Loucy (cell line): ENCODE results near the gene NEK9.

Experiments
- H2AFZ ChIP-seq: fragments of 200-600 bp; sonication (generic); 2 replicates; pipeline ENCODE4 v1.6.0; 2016; ENCODE audit warnings: antibody characterized with exemption, mild to moderate bottlenecking, low read length, moderate library complexity
- H3F3A ChIP-seq: fragments of 200-600 bp; 2 replicates; pipeline ENCODE4 v1.6.0; 2016; ENCODE audit warnings: antibody characterized with exemption, low read depth, mild to moderate bottlenecking
- H3K27me3 ChIP-seq: fragments of 200-600 bp; sonication (generic); 2 replicates; pipeline ENCODE4 v1.6.1; 2014; ENCODE audit warnings: low read length, mild to moderate bottlenecking; ENCODE audit not compliant: insufficient read depth, poor library complexity, severe bottlenecking
- H3K36me3 ChIP-seq: fragments of 200-600 bp; sonication (generic); 2 replicates; pipeline ENCODE4 v1.6.1; 2016; ENCODE audit warnings: low read length; ENCODE audit not compliant: insufficient read depth
- H3K4me1 ChIP-seq: fragments of 200-600 bp; sonication (generic); 2 replicates; pipeline ENCODE4 v1.5.1; 2014; ENCODE audit warnings: low read length, mild to moderate bottlenecking; ENCODE audit not compliant: insufficient read depth, poor library complexity, severe bottlenecking
- H3K4me2 ChIP-seq: fragments of 200-600 bp; sonication (generic); 2 replicates; pipeline ENCODE4 v1.6.0; 2014; ENCODE audit warnings: antibody characterized with exemption, low read length, low read depth, mild to moderate bottlenecking; ENCODE audit not compliant: poor library complexity, severe bottlenecking
- H3K4me3 ChIP-seq: fragments of 200-600 bp; sonication (generic); 2 replicates; pipeline ENCODE4 v1.5.1; 2014; ENCODE audit warnings: low read length, mild to moderate bottlenecking, mixed read lengths; ENCODE audit not compliant: poor library complexity, severe bottlenecking
- H3K79me2 ChIP-seq: fragments of 200-600 bp; sonication (generic); 2 replicates; pipeline ENCODE4 v1.6.1; 2014; ENCODE audit warnings: low read length; ENCODE audit not compliant: insufficient read depth
- H3K9ac ChIP-seq: fragments of 200-600 bp; sonication (generic); 2 replicates; pipeline ENCODE4 v1.6.0; 2014; ENCODE audit warnings: mild to moderate bottlenecking, low read depth, low read length, moderate library complexity; ENCODE audit not compliant: poor library complexity, severe bottlenecking
- H3K9me2 ChIP-seq: fragments of 200-600 bp; sonication (generic); replicated peaks from 2 replicates; pipeline ENCODE4 v1.6.1; 2016; ENCODE audit warnings: low read depth, low read length, mixed read lengths
- H3K9me3 ChIP-seq: fragments of 200-600 bp; sonication (generic); 2 replicates; pipeline ENCODE4 v1.6.1; 2014; ENCODE audit warnings: mild to moderate bottlenecking, antibody characterized with exemption, low read length, low read depth; ENCODE audit not compliant: insufficient read depth
- H4K20me1 ChIP-seq: fragments of 200-600 bp; sonication (generic); 2 replicates; pipeline ENCODE4 v1.6.0; 2014; ENCODE audit warnings: antibody characterized with exemption, low read length, mild to moderate bottlenecking; ENCODE audit not compliant: insufficient read depth, poor library complexity, severe bottlenecking
- EZH2phosphoT487 ChIP-seq: fragments of 200-600 bp; IDR thresholded peaks from 2 replicates; pipeline ENCODE4 v1.6.1; 2018; ENCODE audit warnings: antibody characterized with exemption, mild to moderate bottlenecking, moderate library complexity, borderline replicate concordance
- TF ChIP-seq, protein P1 (sequence below): fragments of 200-600 bp; sonication (generic); conservative IDR thresholded peaks from 2 replicates; pipeline ENCODE4 v1.5.1; 2014; ENCODE audit warnings: mild to moderate bottlenecking, antibody characterized with exemption, low read length

The NEK9 gene

DNA sequence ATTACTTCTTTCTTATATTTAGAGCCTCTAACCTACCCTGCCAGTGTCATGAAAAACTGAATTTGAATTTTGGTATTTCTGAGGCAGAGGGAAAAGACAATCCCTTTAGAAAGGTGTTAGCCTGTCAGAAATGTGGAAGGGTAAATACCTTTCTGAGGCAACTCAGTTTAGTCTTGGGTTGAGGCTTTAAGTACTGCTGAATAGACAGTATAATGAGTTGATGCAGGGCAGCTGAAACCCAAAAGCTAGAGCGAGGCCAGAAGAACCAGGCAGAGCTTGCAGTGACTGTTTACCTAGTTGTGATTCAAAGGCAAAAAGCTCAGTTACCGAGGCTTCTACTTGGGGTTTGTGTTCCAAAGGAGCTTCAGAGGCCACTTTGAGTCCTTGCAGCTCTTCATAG, 38.7 kb downstream of the NEK9 start:
- H2AFZ ChIP-seq: no peak overlapping the region
- no peaks in the 10 kb centered on the region for H3K79me2 ChIP-seq
- no peaks in the 10 kb centered on the region for H4K20me1 ChIP-seq
- H3K36me3 ChIP-seq: peaks cover 43% of the 10 kb centered on the region; the same call in 1 of the 2 replicates
- H3F3A ChIP-seq: no peaks in the 10 kb centered on the region
- no peak overlapping the region for H3K9ac ChIP-seq
- H3K9me2 ChIP-seq: no peaks in the 10 kb centered on the region
- no peak overlapping the region for H3K4me3 ChIP-seq
- H3K4me1 ChIP-seq: no peaks in the 10 kb centered on the region
- H3K9me3 ChIP-seq: no peaks in the 10 kb centered on the region
- no peaks in the 10 kb centered on the region for H3K27me3 ChIP-seq
- no peak overlapping the region for H3K4me2 ChIP-seq
- TF ChIP-seq, protein P1, sequence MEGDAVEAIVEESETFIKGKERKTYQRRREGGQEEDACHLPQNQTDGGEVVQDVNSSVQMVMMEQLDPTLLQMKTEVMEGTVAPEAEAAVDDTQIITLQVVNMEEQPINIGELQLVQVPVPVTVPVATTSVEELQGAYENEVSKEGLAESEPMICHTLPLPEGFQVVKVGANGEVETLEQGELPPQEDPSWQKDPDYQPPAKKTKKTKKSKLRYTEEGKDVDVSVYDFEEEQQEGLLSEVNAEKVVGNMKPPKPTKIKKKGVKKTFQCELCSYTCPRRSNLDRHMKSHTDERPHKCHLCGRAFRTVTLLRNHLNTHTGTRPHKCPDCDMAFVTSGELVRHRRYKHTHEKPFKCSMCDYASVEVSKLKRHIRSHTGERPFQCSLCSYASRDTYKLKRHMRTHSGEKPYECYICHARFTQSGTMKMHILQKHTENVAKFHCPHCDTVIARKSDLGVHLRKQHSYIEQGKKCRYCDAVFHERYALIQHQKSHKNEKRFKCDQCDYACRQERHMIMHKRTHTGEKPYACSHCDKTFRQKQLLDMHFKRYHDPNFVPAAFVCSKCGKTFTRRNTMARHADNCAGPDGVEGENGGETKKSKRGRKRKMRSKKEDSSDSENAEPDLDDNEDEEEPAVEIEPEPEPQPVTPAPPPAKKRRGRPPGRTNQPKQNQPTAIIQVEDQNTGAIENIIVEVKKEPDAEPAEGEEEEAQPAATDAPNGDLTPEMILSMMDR: no peak

DNA sequence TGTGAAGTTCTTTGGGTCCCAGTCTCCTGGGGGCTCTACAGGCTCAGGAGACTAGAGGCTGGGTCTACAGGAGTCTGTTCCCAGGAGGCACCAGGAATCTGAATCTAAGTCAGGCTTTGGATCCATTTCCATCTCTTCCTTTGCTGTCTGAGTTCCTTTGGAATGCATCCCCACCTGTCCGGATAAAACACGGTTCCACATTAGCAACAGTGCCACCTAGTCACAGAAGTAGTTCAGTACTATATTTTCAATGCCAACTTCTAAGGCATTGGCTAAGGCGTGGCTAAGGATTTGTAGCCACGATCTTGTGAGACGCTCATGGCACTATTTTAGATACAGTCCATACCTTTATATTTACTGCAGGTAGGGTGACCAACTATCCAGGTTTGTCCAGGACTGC, 42.3 kb downstream of the NEK9 start:
- H2AFZ ChIP-seq: no peak overlapping the region
- H3K36me3 ChIP-seq: peaks cover 47% of the 10 kb centered on the region; the same call in 1 of the 2 replicates
- H3K4me1 ChIP-seq: no peaks in the 10 kb centered on the region
- no peak overlapping the region for H3K9ac ChIP-seq
- no peaks in the 10 kb centered on the region for H3K79me2 ChIP-seq
- no peaks in the 10 kb centered on the region for H3K27me3 ChIP-seq
- no peaks in the 10 kb centered on the region for H3K9me3 ChIP-seq
- H3K9me2 ChIP-seq: no peaks in the 10 kb centered on the region
- H4K20me1 ChIP-seq: no peaks in the 10 kb centered on the region
- H3F3A ChIP-seq: no peaks in the 10 kb centered on the region
- TF ChIP-seq EZH2phosphoT487: no peak
- TF ChIP-seq, protein P1: peak; percentile 30
- H3K4me3 ChIP-seq: no peak overlapping the region
- H3K4me2 ChIP-seq: no peak overlapping the region

DNA sequence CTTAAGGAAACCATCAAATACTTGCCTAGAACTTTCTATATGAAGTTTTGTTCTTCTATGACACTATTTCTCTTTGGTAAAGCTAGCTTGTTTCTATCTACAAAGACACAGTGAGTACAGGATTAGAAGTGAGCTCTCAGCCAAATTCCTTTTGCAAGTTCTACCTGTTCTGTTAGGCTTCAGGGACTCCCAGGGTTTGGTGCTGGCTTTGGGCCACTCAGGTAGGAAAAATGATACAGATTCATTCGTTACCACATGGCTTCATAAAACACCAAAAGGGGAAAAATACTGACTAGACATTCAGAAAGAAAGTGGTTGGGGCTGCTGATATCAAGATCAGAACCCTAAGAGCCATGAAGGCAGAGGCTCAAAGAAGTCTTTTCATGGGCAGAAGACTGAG, 43.6 kb downstream of the NEK9 start:
- Histone ChIP-seq H3K27me3 (no peaks in the 10 kb centered on the region), H3K9me3 (no peaks in the 10 kb centered on the region), H3K9me2 (no peaks in the 10 kb centered on the region), H3K4me1 (no peaks in the 10 kb centered on the region), H2AFZ (no peak overlapping the region), H3K36me3 (peaks cover 45% of the 10 kb centered on the region; the same call in 1 of the 2 replicates), H3K4me3 (no peak overlapping the region), H3K4me2 (no peak overlapping the region), H3K9ac (no peak overlapping the region), H4K20me1 (no peaks in the 10 kb centered on the region), H3F3A (no peaks in the 10 kb centered on the region), H3K79me2 (no peaks in the 10 kb centered on the region)
- TF ChIP-seq EZH2phosphoT487: no peak

DNA sequence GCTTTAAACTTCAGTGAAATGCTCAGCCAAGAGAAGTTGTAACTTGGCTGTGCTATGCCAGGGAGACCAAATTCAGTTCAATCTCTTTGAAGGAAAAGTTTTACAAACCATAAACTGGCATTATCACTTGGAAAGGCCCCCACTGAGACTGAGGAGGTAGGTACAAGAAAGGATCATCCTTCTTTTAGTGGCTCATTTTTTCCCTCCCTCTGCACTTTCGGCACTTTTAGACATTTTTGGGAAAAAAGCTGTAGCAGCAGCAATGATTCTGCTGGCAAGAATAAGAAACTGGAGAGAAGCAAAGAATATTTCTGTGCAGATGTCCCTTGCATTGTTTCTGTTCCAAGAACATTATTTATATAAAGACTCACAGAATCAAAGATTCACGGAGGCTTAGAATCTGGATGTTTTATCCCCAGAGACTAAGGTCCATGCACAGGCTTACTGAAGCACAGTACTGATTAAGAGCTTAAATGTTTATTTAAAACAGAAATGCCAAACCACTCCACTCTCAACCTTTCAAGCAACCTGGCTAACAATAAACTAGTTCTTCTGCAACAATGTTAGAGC, 45.1 kb downstream of the NEK9 start:
- Histone ChIP-seq H4K20me1 (no peaks in the 10 kb centered on the region), H3K27me3 (no peaks in the 10 kb centered on the region), H2AFZ (no peak overlapping the region), H3K9me2 (no peaks in the 10 kb centered on the region), H3K79me2 (no peaks in the 10 kb centered on the region), H3K4me3 (no peak overlapping the region), H3K4me2 (no peak overlapping the region), H3K9me3 (no peaks in the 10 kb centered on the region), H3F3A (no peaks in the 10 kb centered on the region), H3K4me1 (no peaks in the 10 kb centered on the region), H3K9ac (no peak overlapping the region), H3K36me3 (peaks cover 30% of the 10 kb centered on the region; the same call in 1 of the 2 replicates)
- TF ChIP-seq, protein P1: no peak
